ENCODE results near the gene ACTL8.

DNA sequence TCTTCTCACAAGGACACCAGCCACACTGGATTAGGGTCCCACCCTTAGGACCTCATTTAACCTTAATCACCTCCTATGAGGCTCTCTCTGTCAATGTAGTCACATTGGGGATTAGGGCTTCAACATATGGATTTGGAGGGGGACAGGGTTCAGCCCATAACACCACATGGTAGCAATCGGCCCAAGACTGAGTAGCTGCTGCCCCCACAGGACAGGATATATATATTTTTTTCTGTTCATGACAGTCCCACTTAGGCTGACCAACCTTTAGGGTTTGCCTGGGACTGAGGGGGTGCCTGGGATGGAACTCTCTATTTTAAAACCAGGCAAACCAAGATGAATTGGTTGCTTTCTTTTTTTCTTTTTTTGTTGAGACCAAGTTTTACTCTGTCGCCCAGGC lies 8.2 kb upstream of the ACTL8 start:
- TF ChIP-seq, protein P1, sequence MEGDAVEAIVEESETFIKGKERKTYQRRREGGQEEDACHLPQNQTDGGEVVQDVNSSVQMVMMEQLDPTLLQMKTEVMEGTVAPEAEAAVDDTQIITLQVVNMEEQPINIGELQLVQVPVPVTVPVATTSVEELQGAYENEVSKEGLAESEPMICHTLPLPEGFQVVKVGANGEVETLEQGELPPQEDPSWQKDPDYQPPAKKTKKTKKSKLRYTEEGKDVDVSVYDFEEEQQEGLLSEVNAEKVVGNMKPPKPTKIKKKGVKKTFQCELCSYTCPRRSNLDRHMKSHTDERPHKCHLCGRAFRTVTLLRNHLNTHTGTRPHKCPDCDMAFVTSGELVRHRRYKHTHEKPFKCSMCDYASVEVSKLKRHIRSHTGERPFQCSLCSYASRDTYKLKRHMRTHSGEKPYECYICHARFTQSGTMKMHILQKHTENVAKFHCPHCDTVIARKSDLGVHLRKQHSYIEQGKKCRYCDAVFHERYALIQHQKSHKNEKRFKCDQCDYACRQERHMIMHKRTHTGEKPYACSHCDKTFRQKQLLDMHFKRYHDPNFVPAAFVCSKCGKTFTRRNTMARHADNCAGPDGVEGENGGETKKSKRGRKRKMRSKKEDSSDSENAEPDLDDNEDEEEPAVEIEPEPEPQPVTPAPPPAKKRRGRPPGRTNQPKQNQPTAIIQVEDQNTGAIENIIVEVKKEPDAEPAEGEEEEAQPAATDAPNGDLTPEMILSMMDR (IDR thresholded peaks at IDR 0.05; ENCODE audit: low read depth, low read length, poor library complexity, severe bottlenecking) = no peak
- no peak for TF ChIP-seq EZH2phosphoT487 (IDR thresholded peaks at IDR 0.05; ENCODE audit: borderline replicate concordance, low read length)
